GM19099 (cell line): Measurements from ENCODE around the gene PLAAT3.

Source experiments
- POLR2A ChIP-seq: IDR thresholded peaks from 3 replicates; pipeline ENCODE4 v1.6.1; 2011; ENCODE audit warnings: low read depth; ENCODE audit not compliant: insufficient read length; ENCODE audit errors: extremely low read depth

Gene PLAAT3

DNA sequence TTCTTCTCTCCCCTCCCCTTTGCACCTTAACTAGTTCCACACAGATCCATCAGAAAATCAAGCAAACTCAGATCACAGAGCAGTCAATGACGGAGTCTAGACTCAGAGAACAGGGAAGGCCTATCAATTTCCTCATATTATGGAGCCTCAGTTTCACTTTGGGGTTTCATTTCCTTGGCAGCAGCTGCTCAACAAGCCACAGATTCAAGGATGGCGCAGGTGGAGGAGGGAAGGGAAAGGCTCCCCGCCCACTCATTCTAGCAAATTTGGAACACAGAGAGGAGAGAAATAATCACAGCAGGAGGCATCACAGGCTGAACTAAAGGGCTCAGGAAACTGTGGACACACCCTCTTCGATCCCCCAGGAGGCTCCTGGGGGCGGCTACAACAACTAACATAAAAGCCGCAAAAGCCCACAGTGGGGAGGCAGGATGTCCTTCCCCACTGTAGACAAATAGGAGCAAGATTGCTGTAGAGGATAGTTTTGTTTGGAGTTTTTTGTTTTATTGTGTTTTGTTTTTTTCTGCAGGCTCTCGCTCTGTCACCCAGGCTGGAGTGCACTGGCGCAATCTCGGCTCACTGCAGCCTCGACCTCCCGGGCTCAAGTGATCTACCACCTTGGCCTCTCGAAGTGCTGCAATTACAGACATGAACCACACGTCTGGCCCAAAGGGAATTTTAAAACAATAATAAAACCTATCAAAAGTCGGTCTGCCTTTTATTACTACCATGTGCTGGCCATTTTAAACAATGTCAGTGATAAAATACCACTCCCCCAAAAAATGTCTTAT is 3.4 kb downstream of the PLAAT3 start:
- TF ChIP-seq POLR2A = no peak

DNA sequence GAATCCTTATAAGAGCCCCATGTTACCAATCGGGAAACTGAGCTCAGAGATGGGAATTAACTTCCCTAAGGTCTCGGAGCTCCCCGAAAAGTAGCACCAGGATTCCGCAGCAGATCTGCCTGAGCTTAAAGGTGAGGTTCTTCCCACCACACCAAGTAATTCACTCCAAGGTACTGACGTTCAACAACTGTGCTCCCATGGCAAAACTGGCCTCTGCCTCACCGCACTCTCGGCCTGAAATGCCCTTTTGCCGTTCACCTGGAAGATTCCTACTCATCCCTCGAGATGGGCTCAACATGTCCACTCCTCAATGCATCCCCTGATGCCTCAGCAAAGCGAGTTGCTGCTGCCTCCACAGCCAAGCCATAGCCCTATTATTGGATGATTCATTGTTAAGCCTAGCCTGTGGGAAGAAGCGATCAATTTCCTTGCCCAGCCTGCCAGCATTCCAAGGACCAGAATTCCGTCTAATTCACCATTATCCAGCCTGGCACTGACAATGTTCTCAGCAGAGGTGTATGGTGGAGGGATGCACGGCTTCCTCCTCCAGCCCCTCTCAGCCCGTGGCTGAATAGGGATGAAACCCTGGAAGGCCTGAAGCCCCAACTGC is 4.2 kb downstream of the PLAAT3 start:
- no peak for TF ChIP-seq POLR2A

- no peak for TF ChIP-seq POLR2A
Measured at GRCh38 chr11:63609536-63609935, 4.7 kb downstream of the PLAAT3 start.

- TF ChIP-seq POLR2A = no peak
Measured at GRCh38 chr11:63608353-63609345, 5.6 kb downstream of the PLAAT3 start.

DNA sequence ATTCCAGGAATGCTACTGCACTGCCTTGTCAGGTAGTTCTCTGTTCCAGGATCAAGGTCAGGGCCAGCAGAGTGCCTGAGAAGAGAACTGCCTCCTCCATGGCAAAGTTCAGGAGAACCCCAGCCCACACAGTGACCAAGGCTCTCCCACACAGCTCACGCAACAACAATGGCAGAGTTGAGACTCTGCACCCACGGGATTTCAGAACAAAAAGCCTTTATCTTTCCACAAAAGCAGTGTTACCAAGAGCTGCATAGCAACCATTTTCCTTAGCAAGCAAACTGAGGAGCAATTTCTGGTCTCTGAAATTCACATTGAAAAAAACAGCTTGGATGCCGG is 11.1 kb downstream of the PLAAT3 start:
- TF ChIP-seq POLR2A = no peak

GRCh38 chr11:63599211-63600122 is 14.8 kb downstream of the PLAAT3 start:
- TF ChIP-seq POLR2A = no peak

GRCh38 chr11:63598556-63598955 is 15.7 kb downstream of the PLAAT3 start:
- TF ChIP-seq POLR2A = no peak

DNA sequence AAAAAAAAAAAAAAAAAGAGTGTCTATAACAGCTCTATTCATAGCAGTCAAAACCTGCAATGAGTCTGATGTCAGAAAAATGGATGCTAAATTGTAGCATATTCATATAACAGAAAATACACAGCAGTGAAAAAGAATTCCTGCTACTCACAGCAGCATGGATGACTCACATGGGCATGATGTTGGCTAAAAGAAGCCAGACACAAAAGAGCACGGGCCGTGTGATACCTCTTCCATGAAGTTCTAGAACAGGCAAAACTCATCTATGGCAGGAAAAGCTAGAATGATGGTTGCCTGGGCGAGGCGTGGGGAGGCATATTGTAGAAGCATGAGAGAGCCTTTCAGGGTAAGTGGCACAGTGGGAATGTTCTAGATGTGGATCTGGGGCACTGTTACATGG is 18.9 kb downstream of the PLAAT3 start:
- TF ChIP-seq POLR2A = no peak

DNA sequence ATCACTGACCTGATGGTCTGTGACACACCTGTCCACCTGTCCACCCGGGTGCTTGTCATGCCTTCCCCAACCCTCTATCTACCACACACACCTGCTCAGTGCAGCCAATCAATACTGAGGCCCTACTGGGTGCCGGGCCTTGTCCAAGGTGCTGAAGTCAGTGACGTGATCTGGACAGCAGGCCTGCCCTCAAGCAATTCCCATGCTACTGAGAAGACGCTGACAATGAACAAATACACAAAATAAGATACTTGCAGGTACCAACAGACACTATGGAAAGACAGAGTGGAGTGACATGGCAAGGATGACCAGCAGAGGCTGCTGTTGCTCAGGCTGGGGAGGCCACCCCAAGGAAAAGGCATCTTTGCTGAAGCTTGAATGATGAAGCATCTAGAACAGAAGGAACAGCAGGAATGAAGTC is 21.2 kb downstream of the PLAAT3 start:
- no peak for TF ChIP-seq POLR2A

DNA sequence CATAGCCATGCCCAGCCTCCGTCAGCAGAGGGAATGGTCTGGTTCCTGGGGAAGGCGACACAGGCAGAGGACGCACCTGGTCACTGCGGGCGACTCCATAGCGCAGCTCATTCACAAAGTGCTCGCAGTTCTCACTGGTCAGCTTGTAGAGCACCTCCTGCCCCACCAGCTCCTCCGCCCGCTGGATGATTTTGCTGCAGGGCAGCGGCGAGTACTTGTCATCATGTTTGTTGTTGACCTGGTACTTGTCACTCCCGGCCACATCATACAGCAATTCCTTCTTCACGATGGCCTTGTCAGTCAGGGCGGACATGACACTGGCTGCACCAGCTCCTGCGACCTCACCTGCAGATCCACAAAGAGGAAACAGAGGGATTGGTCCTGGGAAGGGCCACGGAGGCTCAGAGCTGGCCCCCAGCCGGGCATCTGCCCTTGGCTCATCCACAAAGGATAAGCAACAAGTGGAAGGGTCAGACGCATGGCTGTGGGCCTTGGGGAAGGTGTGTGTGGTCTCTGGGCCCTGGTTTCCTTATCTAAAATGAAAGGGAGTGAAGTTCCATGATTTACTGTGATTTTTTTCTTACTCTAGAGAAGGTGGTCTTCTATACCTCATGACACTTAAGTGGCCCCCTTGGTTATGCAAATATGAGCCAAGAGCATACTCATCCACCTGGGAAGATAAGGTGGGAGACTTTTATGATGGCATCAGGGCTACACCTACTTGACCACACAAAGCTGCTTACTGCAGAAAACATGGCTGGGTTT is 24.0 kb downstream of the PLAAT3 start:
- no peak for TF ChIP-seq POLR2A

DNA sequence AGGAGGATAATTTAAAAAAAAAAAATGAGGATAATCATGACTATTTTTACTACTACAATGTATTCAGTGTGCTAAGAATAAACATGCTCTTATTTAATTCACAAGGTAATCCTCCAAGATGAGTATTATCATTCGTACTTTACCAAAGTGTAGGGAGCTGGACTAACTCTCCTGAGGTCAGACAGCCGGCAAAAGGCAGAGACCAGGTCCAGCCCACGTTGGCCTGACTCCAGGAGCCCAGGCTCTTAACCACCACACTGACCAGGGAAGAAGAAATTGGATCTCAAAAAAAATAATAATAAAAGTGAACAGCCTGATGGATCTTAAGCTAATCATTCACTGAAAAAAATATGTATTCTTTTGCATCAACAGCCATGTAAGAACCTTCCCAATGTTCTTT is 25.2 kb downstream of the PLAAT3 start:
- no peak for TF ChIP-seq POLR2A

GRCh38 chr11:63586451-63587166 is 27.6 kb downstream of the PLAAT3 start:
- TF ChIP-seq POLR2A = no peak

DNA sequence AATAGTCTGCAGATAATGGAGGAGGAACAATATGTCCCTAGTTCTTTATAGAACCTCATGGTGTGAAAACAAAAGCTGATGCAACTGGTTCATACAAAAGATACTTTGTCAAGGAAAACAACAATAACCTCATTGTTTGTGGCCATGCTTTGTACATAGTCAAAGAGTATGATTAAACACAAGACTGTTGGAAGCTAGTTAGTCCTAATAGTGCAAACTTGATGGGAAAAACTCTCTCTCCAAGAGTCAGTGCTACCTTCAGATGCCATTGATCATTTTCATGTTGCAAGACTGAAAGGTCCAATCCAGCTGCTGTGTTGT is 30.9 kb downstream of the PLAAT3 start:
- no peak for TF ChIP-seq POLR2A
